ENCODE measurements around the gene JADE2.
"Not testable (repeated sequence)": the region's sequence is repeated elsewhere in the genome, so short reads cannot be mapped to it uniquely, and the experiment has no call there.

JADE2 gene

DNA sequence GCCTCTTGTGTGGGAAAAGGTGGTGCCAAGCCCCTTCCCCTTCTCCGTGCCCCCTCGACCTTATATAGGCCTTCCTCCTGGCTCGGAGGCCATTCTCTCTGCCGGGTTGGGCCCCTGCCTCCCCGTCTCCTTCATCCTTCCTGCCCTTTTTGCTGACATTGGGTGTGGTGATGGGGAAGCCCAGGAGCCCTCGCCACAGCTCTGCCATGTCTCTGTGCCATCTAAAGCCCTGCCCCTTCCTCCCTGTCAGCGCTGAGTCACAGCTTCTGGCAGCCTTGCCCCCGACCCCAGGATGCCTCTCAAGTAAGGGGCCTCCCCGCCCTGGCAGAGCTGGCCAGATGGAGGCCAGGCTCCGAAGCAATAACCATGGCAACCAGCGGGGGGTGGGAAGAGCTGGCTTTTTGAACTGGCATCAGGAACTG, 30.4 kb downstream of the JADE2 start:
- H3K9me3 ChIP-seq (ENCODE audit: low read length), result no peaks in the 10 kb centered on the region

DNA sequence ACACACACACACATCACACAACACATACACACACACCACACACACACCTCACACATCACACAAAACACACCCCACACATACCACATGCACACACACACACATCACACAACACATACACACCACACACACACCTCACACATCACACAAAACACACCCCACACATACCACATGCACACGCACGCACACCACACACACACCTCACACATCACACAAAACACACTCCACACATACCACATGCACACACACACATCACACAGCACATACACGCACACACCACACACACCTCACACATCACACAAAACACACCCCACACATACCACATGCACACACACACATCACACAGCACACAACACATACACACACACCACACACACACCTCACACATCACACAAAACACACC, 31.1 kb downstream of the JADE2 start:
- not testable (repeated sequence) for H3K36me3 ChIP-seq (ENCODE audit: insufficient read depth, low read length); H3K9me3 ChIP-seq (ENCODE audit: low read length); H2AFZ ChIP-seq (ENCODE audit: low read depth, low read length); H3K27me3 ChIP-seq (ENCODE audit: insufficient read depth, low read length); H3K4me3 ChIP-seq (ENCODE audit: low read length)
- H3K4me1 ChIP-seq (ENCODE audit: insufficient read depth, low read length), result peaks cover 14% of the 10 kb centered on the region

More for the DNA sequence above, 30.4 kb downstream of the JADE2 start:
- Histone ChIP-seq H2AFZ (ENCODE audit: low read depth, low read length) (no peak overlapping the region), H3K27me3 (ENCODE audit: insufficient read depth, low read length) (no peaks in the 10 kb centered on the region), H3K4me1 (ENCODE audit: insufficient read depth, low read length) (peaks cover 14% of the 10 kb centered on the region), H3K36me3 (ENCODE audit: insufficient read depth, low read length) (no peaks in the 10 kb centered on the region), H3K4me3 (ENCODE audit: low read length) (no peak overlapping the region)

DNA sequence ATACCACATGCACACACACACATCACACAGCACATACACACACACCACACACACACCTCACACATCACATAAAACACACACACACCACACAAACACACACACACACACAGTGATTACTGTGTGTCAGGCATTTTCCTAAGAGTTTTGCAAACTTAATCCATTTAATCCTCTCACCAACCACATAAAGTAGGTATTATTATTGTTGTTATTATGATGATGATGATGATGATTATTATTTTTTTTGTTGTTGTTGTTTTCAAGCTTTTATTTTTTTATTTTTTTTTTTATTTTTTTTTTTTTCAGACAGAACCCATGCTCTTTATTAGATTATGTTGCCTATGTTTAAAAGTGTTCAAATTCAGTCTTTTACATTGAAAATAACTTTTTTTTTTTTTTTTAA, 31.5 kb downstream of the JADE2 start:
- Histone ChIP-seq H3K27me3 (ENCODE audit: insufficient read depth, low read length) (no peaks in the 10 kb centered on the region), H2AFZ (ENCODE audit: low read depth, low read length) (no peak overlapping the region), H3K4me1 (ENCODE audit: insufficient read depth, low read length) (peaks cover 14% of the 10 kb centered on the region), H3K4me3 (ENCODE audit: low read length) (no peak overlapping the region), H3K36me3 (ENCODE audit: insufficient read depth, low read length) (no peaks in the 10 kb centered on the region), H3K9me3 (ENCODE audit: low read length) (no peaks in the 10 kb centered on the region)

DNA sequence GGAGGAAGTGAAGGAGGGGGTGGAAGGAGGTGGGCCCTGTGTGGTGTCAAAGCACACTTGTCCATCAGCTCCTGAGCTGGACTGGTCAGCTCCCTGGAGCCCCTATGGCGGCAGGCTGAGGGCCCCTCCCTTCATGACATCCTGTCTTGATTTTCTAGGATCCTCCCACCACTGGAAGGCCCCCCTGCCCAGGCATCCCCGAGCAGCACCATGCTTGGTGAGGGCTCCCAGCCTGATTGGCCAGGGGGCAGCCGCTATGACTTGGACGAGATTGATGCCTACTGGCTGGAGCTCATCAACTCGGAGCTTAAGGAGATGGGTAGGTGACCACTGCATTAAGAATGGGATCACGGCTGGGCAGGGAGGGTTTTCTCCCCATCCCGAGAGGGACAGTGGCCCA, 34.2 kb downstream of the JADE2 start:
- Histone ChIP-seq H3K9me3 (ENCODE audit: low read length) (no peaks in the 10 kb centered on the region), H3K4me1 (ENCODE audit: insufficient read depth, low read length) (peaks cover 14% of the 10 kb centered on the region), H3K4me3 (ENCODE audit: low read length) (no peak overlapping the region), H2AFZ (ENCODE audit: low read depth, low read length) (no peak overlapping the region), H3K27me3 (ENCODE audit: insufficient read depth, low read length) (no peaks in the 10 kb centered on the region), H3K36me3 (ENCODE audit: insufficient read depth, low read length) (no peaks in the 10 kb centered on the region)

DNA sequence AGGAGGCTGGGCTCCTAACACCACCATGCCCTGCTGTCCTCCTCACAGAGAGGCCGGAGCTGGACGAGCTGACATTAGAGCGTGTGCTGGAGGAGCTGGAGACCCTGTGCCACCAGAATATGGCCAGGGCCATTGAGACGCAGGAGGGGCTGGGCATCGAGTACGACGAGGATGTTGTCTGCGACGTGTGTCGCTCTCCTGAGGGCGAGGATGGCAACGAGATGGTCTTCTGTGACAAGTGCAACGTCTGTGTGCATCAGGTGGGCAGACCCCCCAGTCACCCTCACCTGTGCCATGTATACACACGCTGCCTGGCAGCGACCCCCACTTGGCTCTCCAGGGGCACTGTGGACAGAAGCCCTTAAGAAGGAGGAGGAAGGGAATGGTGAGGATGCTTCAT, 35.2 kb downstream of the JADE2 start:
- peaks cover 6% of the 10 kb centered on the region for H3K4me1 ChIP-seq (ENCODE audit: insufficient read depth, low read length)
- no peak overlapping the region for H2AFZ ChIP-seq (ENCODE audit: low read depth, low read length)
- no peaks in the 10 kb centered on the region for H3K36me3 ChIP-seq (ENCODE audit: insufficient read depth, low read length)
- H3K9me3 ChIP-seq (ENCODE audit: low read length), result no peaks in the 10 kb centered on the region
- H3K27me3 ChIP-seq (ENCODE audit: insufficient read depth, low read length), result no peaks in the 10 kb centered on the region
- H3K4me3 ChIP-seq (ENCODE audit: low read length), result no peak overlapping the region

DNA sequence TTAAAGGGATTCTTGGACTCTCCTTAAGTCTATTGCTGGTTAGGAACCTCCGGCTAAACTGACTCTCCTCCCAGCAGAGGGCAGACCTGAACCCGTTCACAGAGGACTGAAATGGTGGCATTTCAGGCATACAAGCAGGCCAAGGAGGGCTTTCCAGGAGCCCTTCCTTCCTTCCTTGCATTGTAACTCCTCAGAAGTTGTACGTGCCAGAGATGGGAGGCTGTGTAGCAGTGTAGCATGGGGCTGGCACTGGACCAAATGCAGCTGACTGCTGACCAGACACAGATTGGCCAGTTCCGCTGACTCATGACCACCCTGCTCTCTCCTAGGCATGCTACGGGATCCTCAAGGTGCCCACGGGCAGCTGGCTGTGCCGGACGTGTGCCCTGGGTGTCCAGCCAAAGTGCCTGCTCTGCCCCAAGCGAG, 36.4 kb downstream of the JADE2 start:
- H3K4me3 ChIP-seq (ENCODE audit: low read length), result no peak overlapping the region
- H3K36me3 ChIP-seq (ENCODE audit: insufficient read depth, low read length), result no peaks in the 10 kb centered on the region
- H3K4me1 ChIP-seq (ENCODE audit: insufficient read depth, low read length), result no peaks in the 10 kb centered on the region
- no peaks in the 10 kb centered on the region for H3K27me3 ChIP-seq (ENCODE audit: insufficient read depth, low read length)
- H2AFZ ChIP-seq (ENCODE audit: low read depth, low read length), result no peak overlapping the region
- H3K9me3 ChIP-seq (ENCODE audit: low read length), result no peaks in the 10 kb centered on the region

DNA sequence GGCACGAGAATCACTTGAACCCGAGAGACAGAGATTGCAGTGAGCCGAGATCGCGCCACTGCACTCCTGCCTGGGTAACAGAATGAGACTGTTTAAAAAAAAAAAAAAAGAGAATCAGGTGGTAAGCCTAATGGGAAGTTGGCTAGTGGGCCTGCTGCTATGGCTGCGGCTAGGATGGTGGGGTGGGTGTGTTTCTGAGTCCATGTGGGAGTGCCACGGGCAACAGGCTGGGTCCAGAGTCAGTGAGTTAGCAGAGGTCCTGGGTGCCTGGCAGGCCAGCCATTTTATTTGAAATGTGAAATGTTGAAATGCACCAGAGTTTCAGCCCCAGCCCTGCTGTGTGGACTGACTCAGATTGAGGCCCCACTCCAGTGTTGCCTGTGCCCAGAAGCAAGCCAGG, 37.8 kb downstream of the JADE2 start:
- Histone ChIP-seq H3K4me1 (ENCODE audit: insufficient read depth, low read length) (no peaks in the 10 kb centered on the region), H2AFZ (ENCODE audit: low read depth, low read length) (no peak overlapping the region), H3K9me3 (ENCODE audit: low read length) (no peaks in the 10 kb centered on the region), H3K4me3 (ENCODE audit: low read length) (no peak overlapping the region), H3K36me3 (ENCODE audit: insufficient read depth, low read length) (no peaks in the 10 kb centered on the region), H3K27me3 (ENCODE audit: insufficient read depth, low read length) (no peaks in the 10 kb centered on the region)

DNA sequence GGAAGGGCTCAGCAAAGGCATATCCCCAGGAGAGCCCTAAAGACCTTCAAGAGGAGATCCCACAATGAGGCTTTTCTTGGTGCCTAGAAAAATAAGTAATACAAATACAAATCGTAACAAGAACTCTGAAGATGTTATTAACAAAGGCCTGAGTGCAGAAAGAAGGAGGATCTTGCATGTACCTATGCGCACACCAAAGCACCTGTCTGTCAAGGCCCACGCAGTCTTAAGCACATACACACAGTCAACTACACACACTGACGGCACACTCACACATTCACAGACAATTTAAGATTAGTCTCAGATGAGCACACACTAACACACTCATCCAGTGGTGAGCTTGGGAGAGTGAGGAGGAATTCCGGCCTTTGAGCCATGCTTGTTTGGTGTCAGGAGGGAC, 38.5 kb downstream of the JADE2 start:
- no peaks in the 10 kb centered on the region for H3K27me3 ChIP-seq (ENCODE audit: insufficient read depth, low read length)
- no peaks in the 10 kb centered on the region for H3K36me3 ChIP-seq (ENCODE audit: insufficient read depth, low read length)
- H3K4me3 ChIP-seq (ENCODE audit: low read length), result no peak overlapping the region
- peaks cover 7% of the 10 kb centered on the region for H3K4me1 ChIP-seq (ENCODE audit: insufficient read depth, low read length)
- H2AFZ ChIP-seq (ENCODE audit: low read depth, low read length), result no peak overlapping the region
- no peaks in the 10 kb centered on the region for H3K9me3 ChIP-seq (ENCODE audit: low read length)

DNA sequence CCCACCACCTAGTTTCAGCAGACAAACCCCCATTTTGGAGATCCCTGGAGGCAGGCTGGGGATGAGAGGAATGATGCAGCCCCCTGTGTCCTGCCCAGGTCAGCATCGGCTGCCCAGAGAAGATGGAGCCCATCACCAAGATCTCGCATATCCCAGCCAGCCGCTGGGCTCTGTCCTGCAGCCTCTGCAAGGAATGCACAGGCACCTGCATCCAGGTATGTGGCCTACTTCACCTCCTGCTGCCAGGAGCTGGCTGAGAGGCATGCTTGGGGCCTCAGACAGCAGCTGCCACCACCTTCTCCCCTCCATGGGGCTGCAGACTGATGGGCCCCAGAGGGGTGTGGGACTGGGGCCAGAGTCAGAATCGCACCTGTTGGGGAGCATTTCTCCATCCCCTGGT, 38.9 kb downstream of the JADE2 start:
- no peak overlapping the region for H2AFZ ChIP-seq (ENCODE audit: low read depth, low read length)
- no peaks in the 10 kb centered on the region for H3K36me3 ChIP-seq (ENCODE audit: insufficient read depth, low read length)
- no peak overlapping the region for H3K4me3 ChIP-seq (ENCODE audit: low read length)
- H3K4me1 ChIP-seq (ENCODE audit: insufficient read depth, low read length), result peaks cover 11% of the 10 kb centered on the region
- H3K27me3 ChIP-seq (ENCODE audit: insufficient read depth, low read length), result no peaks in the 10 kb centered on the region
- no peaks in the 10 kb centered on the region for H3K9me3 ChIP-seq (ENCODE audit: low read length)

DNA sequence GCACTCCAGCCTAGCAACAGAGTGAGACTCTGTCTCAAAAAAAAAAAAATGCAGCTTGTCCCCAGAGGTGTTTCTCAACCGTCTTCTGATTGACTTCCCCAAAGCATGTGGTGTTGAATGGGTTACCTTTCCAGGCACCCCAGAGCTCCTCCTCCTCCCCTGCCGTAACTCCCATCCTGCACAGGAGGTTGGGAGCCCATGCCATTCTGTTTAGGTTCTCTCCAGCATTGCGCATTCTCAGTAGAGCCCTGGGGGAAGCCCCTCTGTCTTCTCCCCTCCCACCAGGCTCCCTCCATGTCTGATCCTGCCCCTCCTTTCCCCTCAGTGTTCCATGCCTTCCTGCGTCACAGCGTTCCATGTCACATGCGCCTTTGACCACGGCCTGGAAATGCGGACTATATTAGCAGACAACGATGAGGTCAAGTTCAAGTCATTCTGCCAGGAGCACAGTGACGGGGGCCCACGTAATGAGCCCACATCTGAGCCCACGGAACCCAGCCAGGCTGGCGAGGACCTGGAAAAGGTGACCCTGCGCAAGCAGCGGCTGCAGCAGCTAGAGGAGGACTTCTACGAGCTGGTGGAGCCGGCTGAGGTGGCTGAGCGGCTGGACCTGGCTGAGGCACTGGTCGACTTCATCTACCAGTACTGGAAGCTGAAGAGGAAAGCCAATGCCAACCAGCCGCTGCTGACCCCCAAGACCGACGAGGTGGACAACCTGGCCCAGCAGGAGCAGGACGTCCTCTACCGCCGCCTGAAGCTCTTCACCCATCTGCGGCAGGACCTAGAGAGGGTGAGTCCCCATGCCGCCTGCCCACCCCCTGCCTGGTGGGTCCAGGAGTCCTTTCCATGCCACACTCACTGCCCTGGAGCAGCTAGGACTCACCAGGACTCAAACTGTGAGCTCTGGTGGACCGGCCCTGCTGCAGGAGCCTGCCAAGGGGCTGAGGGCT, 40.6 kb downstream of the JADE2 start:
- no peak overlapping the region for H2AFZ ChIP-seq (ENCODE audit: low read depth, low read length)
- H3K9me3 ChIP-seq (ENCODE audit: low read length), result no peaks in the 10 kb centered on the region
- H3K4me1 ChIP-seq (ENCODE audit: insufficient read depth, low read length), result peaks cover 19% of the 10 kb centered on the region
- H3K4me3 ChIP-seq (ENCODE audit: low read length), result no peak overlapping the region
- H3K36me3 ChIP-seq (ENCODE audit: insufficient read depth, low read length), result no peaks in the 10 kb centered on the region
- no peaks in the 10 kb centered on the region for H3K27me3 ChIP-seq (ENCODE audit: insufficient read depth, low read length)

DNA sequence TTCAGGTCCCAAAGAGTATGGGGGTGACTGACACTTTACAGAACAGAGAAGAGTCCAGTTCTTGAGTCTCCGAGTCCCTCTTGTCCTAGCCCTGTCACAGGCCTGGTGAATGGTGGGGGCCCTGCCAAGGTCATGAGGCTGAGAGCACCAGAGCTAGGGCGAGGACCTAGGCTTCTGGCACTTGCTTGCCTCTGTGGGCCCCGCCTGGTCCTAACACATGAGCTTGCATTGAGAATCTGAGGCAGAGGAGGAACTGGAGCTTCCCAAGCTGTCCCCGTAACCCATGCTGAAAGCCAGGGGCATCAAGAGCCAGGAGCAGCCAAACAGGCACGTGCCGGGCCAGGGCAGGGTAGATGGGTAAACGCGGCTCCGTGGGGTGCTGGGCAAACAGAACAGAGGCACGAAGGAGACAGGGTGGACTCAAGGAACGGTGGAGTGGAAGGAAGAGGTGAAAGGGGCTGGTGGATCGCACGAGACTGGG, 41.3 kb downstream of the JADE2 start:
- Histone ChIP-seq H3K4me1 (ENCODE audit: insufficient read depth, low read length) (peaks cover 19% of the 10 kb centered on the region), H3K27me3 (ENCODE audit: insufficient read depth, low read length) (no peaks in the 10 kb centered on the region), H3K9me3 (ENCODE audit: low read length) (no peaks in the 10 kb centered on the region)

DNA sequence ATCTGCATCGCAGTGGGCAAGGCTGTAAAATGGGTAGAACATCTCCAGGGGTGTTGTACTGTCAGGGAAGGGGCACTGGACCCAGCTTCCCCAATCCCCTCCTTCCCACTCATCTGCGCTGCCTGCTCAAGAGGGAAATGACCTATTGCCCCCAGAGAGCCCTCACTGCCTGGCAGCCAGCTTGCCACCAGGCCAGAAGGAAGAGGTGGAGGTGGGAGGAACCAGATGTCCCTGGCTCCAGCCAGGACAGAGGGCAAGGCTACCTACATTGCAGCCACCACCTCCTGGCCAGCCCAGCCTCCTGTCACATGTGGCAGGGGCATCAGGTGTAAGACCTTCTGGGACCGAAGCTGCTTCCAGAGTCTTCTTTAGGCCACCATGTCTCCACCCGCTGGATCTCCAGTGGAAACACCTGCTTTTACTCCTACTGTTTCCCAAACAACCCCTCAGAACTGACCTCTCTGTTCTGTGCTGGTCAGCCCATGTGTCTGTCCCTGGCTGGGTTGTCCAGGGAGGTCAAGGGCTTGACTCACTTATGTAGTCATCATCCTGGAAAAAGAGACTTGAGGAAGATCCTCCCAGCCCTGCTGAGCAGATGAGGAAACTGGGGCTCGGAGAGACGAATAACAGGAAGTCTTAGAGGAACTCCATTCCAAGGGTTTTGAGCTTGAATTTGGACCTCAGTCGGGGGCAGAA, 42.3 kb downstream of the JADE2 start:
- Histone ChIP-seq H3K4me3 (ENCODE audit: low read length) (no peak overlapping the region), H3K9me3 (ENCODE audit: low read length) (no peaks in the 10 kb centered on the region), H3K4me1 (ENCODE audit: insufficient read depth, low read length) (peaks cover 19% of the 10 kb centered on the region), H3K36me3 (ENCODE audit: insufficient read depth, low read length) (no peaks in the 10 kb centered on the region), H3K27me3 (ENCODE audit: insufficient read depth, low read length) (no peaks in the 10 kb centered on the region), H2AFZ (ENCODE audit: low read depth, low read length) (no peak overlapping the region)

More for the DNA sequence above, 41.3 kb downstream of the JADE2 start:
- Histone ChIP-seq H3K4me3 (ENCODE audit: low read length) (no peak overlapping the region), H2AFZ (ENCODE audit: low read depth, low read length) (no peak overlapping the region), H3K36me3 (ENCODE audit: insufficient read depth, low read length) (no peaks in the 10 kb centered on the region)

DNA sequence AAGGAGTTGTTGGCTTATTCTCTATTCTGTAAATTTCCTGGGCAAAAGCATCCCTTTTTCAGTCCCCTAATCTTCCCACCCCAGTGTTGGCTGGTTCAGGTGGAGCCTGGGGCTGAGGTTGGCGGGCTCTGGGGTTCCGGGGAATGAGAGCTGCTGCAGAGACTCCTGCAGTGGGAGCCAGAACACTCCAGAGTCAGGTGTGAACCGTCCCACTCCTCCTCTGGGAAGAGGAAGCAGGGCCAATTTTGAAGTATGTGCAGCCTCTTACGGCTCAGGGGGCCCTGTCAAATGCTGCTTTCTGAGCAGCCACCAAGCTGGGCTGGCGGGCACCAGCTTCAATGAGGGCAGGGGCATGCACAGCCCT, 42.8 kb downstream of the JADE2 start:
- Histone ChIP-seq H3K4me1 (ENCODE audit: insufficient read depth, low read length) (peaks cover 19% of the 10 kb centered on the region), H2AFZ (ENCODE audit: low read depth, low read length) (no peak overlapping the region), H3K9me3 (ENCODE audit: low read length) (no peaks in the 10 kb centered on the region), H3K27me3 (ENCODE audit: insufficient read depth, low read length) (no peaks in the 10 kb centered on the region), H3K36me3 (ENCODE audit: insufficient read depth, low read length) (no peaks in the 10 kb centered on the region), H3K4me3 (ENCODE audit: low read length) (no peak overlapping the region)

Measured in neuron (in vitro differentiated cells).